Hepatocyte (in vitro differentiated cells): Measurements from ENCODE around the gene TTC28.

ENCODE experiments used
- CTCF ChIP-seq: fragments of 200-600 bp; sonication (generic); IDR thresholded peaks from 2 replicates; pipeline ENCODE4 v1.5.1; 2016; ENCODE audit warnings: antibody characterized with exemption, mild to moderate bottlenecking; ENCODE audit not compliant: poor library complexity
- EZH2 ChIP-seq: fragments of 200-600 bp; sonication (generic); IDR thresholded peaks from 2 replicates; pipeline ENCODE4 v1.6.1; 2016; ENCODE audit warnings: antibody characterized with exemption, mild to moderate bottlenecking, borderline replicate concordance
- EZH2phosphoT487 ChIP-seq: fragments of 200-600 bp; sonication (generic); IDR thresholded peaks from one replicate; pipeline ENCODE4 v1.6.1; 2018; ENCODE audit warnings: antibody characterized with exemption, mild to moderate bottlenecking, low read depth, moderate library complexity; ENCODE audit not compliant: unreplicated experiment, severe bottlenecking

GRCh38 chr22:28008649-28009048, 671.0 kb downstream of the TTC28 start:
- TF ChIP-seq CTCF (no peak), EZH2 (no peak), EZH2phosphoT487 (no peak)
